Nephron progenitor cell (in vitro differentiated cells): ENCODE measurements around the gene PTMS.

Experiments used
- DNase-seq: peaks from one replicate; pipeline ENCODE4 v3.0.0; 2021
- H3K27ac Mint-ChIP-seq: 2 replicates; pipeline ENCODE4 v1.8.0; 2021; ENCODE audit warnings: mild to moderate bottlenecking, moderate library complexity, mixed read lengths
- H3K27me3 Mint-ChIP-seq: 2 replicates; pipeline ENCODE4 v1.8.0; 2021; ENCODE audit warnings: mild to moderate bottlenecking, low read depth, mixed read lengths; ENCODE audit not compliant: poor library complexity
- H3K36me3 Mint-ChIP-seq: 2 replicates; pipeline ENCODE4 v1.8.0; 2021; ENCODE audit warnings: low read depth, mixed read lengths
- H3K4me1 Mint-ChIP-seq: 2 replicates; pipeline ENCODE4 v1.8.0; 2021; ENCODE audit warnings: mixed read lengths
- H3K4me3 Mint-ChIP-seq: 2 replicates; pipeline ENCODE4 v1.8.0; 2021; ENCODE audit warnings: mild to moderate bottlenecking, moderate library complexity, mixed read lengths
- H3K9me3 Mint-ChIP-seq: 2 replicates; pipeline ENCODE4 v1.8.0; 2021; ENCODE audit warnings: mild to moderate bottlenecking, moderate library complexity, mixed read lengths
- TF ChIP-seq, protein P1 (sequence below): fragments of 200-600 bp; sonication (generic); IDR thresholded peaks from 2 replicates; pipeline ENCODE4 v1.5.0; 2021; ENCODE audit warnings: antibody characterized with exemption

The PTMS gene

GRCh38 chr12:6768990-6769389 lies 2.8 kb downstream of the PTMS start:
- Mint-ChIP-seq H3K9me3 (no peaks in the 10 kb centered on the region), H3K4me1 (peaks cover 75% of the 10 kb centered on the region), H3K27me3 (peaks cover 4% of the 10 kb centered on the region), H3K4me3 (peak overlapping the region; percentile 97), H3K27ac (peak overlapping the region; percentile 98), H3K36me3 (peaks cover 13% of the 10 kb centered on the region)
- TF ChIP-seq, protein P1, sequence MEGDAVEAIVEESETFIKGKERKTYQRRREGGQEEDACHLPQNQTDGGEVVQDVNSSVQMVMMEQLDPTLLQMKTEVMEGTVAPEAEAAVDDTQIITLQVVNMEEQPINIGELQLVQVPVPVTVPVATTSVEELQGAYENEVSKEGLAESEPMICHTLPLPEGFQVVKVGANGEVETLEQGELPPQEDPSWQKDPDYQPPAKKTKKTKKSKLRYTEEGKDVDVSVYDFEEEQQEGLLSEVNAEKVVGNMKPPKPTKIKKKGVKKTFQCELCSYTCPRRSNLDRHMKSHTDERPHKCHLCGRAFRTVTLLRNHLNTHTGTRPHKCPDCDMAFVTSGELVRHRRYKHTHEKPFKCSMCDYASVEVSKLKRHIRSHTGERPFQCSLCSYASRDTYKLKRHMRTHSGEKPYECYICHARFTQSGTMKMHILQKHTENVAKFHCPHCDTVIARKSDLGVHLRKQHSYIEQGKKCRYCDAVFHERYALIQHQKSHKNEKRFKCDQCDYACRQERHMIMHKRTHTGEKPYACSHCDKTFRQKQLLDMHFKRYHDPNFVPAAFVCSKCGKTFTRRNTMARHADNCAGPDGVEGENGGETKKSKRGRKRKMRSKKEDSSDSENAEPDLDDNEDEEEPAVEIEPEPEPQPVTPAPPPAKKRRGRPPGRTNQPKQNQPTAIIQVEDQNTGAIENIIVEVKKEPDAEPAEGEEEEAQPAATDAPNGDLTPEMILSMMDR, result no peak
- DNase-seq, result peak; percentile 80

GRCh38 chr12:6769666-6770065 lies 3.5 kb downstream of the PTMS start:
- Mint-ChIP-seq H3K4me3 (peak overlapping the region; percentile 97), H3K27me3 (peaks cover 8% of the 10 kb centered on the region), H3K27ac (peak overlapping the region; percentile 98), H3K4me1 (peaks cover 72% of the 10 kb centered on the region), H3K9me3 (no peaks in the 10 kb centered on the region), H3K36me3 (peaks cover 15% of the 10 kb centered on the region)
- TF ChIP-seq, protein P1, result no peak
- DNase-seq, result no peak

- TF ChIP-seq, protein P1, result no peak
- Mint-ChIP-seq H3K9me3 (no peaks in the 10 kb centered on the region), H3K36me3 (peaks cover 19% of the 10 kb centered on the region), H3K4me3 (no peak overlapping the region), H3K4me1 (peaks cover 72% of the 10 kb centered on the region), H3K27ac (no peak overlapping the region), H3K27me3 (peaks cover 10% of the 10 kb centered on the region)
- no peak for DNase-seq
Measured at GRCh38 chr12:6770094-6770493, 3.9 kb downstream of the PTMS start.

GRCh38 chr12:6770600-6770999 lies 4.4 kb downstream of the PTMS start:
- TF ChIP-seq, protein P1, result no peak
- no peak for DNase-seq
- Mint-ChIP-seq H3K36me3 (peaks cover 24% of the 10 kb centered on the region), H3K4me3 (peak overlapping the region; percentile 32), H3K27me3 (peaks cover 12% of the 10 kb centered on the region), H3K9me3 (no peaks in the 10 kb centered on the region), H3K27ac (peak overlapping the region; percentile 90), H3K4me1 (peaks cover 67% of the 10 kb centered on the region)

- no peaks in the 10 kb centered on the region for H3K9me3 Mint-ChIP-seq
- no peak for DNase-seq
- peak overlapping the region; percentile 90 for H3K27ac Mint-ChIP-seq
- peaks cover 68% of the 10 kb centered on the region for H3K4me1 Mint-ChIP-seq
- H3K36me3 Mint-ChIP-seq, result peaks cover 28% of the 10 kb centered on the region
- TF ChIP-seq, protein P1, result no peak
- peaks cover 12% of the 10 kb centered on the region for H3K27me3 Mint-ChIP-seq
- H3K4me3 Mint-ChIP-seq, result peak overlapping the region; percentile 32
Measured at GRCh38 chr12:6771091-6771495, 4.9 kb downstream of the PTMS start.

DNA sequence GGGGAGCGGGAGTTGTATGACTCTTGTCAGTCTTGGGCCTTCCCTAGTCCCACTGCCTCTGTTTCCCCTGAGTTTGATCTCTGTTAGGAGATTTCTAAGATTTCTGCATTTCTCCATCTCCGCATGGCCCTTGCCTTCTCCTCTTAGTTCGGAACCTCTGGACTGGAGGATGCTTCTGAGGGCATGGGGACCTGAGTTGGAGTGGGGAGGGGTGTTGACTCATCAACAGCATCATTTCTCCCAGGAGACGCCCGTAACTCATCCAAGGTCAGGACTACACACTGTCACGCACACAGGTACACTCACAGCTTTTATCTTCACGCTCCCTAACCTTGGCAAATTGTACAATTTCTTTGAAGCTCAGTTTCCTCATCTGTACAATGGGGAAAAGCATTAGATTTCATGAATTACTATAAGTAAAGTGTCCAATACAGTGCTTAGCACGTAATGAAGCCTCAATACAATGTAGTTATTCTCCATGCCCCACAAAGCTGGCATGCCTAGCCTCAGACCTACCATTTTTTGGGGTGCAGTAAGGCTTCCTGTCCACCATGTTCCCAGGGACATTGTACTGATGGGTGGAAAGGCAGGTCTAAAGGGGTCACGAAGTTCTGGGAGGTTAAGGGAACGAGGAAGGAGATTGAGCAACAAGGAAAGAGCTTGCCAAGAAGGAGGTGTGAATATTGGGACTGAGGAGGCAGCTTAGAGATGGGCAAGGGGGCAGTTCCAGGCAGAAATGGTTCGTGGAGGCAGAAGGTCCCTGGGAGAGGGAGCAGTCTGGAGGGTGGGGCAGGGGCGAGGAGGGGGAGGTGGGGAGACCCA lies 5.6 kb downstream of the PTMS start:
- TF ChIP-seq, protein P1, result no peak
- Mint-ChIP-seq H3K36me3 (peaks cover 34% of the 10 kb centered on the region), H3K9me3 (no peaks in the 10 kb centered on the region), H3K27ac (peak overlapping the region; percentile 90), H3K27me3 (peaks cover 12% of the 10 kb centered on the region), H3K4me3 (peak overlapping the region; percentile 67), H3K4me1 (peaks cover 74% of the 10 kb centered on the region)
- no peak for DNase-seq
